ENCODE measurements around the gene PHAF1.
A peak's percentile ranks its signal among the peaks of the same experiment; 100 is the strongest.

The PHAF1 gene

DNA sequence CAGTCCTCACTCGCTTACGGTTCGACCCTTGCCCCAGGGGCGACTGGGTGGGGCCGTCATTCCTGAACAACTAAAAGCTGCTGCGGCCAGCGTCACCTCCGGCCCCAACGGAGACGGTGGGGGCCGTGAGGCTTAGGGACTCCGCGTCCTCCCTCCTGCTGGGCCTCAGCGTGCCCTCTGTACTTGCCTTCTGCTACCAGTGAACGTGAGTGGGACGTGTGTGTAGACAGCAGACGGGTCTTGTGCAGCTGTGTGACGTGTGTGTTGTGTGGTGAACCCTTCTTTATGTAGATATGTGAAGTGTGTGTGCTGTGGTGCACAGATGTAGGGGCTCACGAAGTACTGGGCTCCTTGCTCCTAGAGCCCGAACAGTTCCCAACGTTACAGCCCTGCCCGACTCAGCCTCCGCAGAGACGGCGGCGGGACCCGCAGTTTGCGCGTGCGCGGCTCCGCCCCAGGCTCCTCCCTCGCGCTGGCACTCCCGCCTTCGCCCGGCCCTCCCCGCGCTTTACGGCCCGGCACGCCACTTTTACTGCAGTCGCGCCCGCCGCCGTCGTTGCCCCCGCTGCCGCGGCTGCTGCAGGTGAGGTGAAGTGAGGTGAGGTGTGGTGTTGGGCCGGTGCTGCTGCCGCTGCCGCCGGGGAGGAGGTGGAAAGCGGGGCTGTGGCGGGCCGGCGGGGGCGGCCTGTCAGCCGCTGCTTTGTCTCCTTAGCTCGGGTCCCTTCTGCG is at the start of gene PHAF1:
Gene PHAF1 (plus strand): TSS at position 535 of the 729 bp plus-strand sequence. CDS start 235 bp downstream, outside the sequence.
- DNase-seq (ENCODE audit: low read depth, low spot score): peak; percentile 65

DNA sequence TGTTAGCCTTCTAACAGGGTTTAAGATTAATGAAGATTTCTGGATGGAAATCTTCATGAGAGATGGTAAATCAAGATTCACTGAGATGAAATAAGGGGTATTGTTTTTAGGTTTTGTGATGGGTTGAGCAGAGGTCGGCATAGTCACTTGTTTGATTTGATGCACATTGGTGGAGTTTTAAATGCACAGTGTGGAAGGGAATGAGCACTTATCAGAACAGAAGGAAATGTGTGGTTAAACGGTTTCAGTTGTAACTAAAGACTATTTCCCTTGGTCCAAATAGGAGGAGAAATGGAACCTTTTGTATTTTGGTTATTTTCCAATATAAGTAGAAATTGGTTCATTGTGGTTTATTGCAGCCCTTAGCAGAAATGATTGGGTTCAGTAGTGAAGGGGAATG is 46.7 kb upstream of the PHAF1 start:
- DNase-seq (ENCODE audit: low read depth, low spot score): no peak

DNA sequence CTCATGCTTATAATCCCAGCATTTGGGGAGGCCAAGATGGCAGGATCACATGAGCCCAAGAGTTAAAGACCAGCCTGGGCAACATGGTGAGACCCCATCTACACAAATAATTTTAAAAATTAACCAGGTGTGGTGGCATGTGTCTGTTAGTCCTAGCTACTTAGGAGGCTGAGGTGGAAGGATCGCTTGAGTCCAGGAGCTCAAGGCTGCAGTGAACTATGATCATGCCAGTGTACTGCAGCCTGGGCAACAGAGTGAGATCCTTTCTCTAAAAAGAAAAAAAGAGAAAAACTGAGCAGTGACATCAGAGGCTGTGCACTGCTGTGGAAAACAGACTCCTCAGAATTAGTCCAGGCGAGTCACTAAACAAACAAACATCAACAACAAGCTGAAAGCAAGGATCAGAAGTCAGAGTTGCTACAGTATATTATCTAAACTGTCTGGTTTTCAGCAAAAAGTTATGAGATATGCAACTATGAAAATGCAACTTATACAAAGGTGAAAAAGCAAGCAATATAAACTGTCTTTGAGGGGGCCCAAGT is 41.5 kb upstream of the PHAF1 start:
- no peak for DNase-seq (ENCODE audit: low read depth, low spot score)

DNA sequence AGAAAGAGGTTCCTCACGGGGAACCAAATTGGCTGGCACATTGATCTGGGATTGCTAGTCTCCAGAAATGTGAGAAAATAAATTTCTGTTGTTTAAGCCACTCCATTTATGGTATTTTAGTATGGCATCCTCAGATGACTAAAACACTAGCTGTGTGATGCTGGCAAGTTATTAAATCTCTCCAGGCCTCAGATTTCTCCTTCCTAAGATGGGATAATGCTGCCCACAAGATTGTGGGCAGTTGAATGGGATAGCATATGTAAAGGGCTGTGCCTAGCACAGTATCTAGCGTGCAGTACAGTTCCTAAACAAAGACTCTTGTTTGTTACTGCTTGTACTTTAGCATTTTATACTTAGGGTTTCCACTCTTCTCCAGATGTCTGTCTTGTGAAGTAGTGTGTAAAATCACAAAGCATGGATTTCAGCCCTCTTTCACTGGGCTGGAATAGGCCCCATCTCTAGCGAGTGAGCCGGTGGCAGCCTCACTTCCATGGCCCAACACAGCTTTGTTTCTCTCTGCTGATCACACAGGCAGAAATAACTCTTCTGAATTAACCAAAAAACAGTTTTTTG is 38.2 kb upstream of the PHAF1 start:
- no peak for DNase-seq (ENCODE audit: low read depth, low spot score)

DNA sequence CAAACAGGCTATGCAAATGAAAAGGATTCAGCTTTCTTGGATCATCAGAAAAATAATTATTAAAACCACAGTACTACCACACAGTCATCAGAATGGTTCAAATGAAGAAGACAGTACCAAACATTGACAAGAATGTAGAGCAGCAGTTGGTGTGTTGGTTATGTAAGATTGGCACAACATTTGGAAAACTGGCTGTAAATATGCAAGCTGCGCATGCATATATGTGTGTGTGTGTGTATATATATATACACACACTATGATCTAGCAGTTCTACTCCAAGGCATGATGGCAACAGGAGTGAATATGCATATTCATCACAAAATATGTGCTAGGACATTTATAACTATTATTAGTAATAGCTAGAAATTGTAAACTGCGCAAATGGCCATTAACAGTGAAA is 34.4 kb upstream of the PHAF1 start:
- no peak for DNase-seq (ENCODE audit: low read depth, low spot score)

DNA sequence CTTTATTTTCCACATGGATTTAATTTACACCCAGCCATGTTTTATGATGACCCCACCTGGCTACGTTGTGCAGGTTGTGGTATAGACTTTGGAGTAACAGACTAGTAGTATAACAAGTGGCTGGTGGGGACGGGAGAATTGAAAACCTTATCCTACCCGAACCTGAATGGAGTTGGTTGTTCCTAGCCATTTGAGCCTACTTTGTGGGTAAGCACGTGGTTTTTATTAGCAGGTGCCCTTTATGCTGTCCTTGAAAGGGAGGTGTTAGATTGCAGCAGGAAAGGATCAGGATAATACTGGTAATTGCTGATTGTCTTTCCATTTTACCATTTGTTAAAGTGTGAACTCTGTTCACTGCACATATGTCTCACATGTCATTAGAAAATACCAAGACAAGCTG is 31.9 kb upstream of the PHAF1 start:
- no peak for DNase-seq (ENCODE audit: low read depth, low spot score)

DNA sequence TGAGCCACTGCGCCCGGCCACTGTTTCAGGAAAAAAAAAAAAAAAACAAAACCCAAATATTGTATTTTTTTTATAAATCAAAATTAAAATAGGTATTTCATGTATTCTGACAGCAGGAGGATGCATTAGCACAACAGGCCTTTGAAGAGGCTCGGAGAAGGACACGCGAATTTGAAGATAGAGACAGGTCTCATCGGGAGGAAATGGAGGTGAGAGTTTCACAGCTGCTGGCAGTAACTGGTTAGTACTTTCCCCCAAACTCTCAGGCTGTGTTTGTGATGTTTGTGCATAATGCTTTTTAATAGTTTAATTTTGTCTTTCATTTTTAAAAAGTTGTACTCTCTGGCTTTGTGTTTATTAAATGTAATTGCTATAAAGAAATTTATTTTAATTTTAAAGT is 27.6 kb upstream of the PHAF1 start:
- DNase-seq (ENCODE audit: low read depth, low spot score): no peak

DNA sequence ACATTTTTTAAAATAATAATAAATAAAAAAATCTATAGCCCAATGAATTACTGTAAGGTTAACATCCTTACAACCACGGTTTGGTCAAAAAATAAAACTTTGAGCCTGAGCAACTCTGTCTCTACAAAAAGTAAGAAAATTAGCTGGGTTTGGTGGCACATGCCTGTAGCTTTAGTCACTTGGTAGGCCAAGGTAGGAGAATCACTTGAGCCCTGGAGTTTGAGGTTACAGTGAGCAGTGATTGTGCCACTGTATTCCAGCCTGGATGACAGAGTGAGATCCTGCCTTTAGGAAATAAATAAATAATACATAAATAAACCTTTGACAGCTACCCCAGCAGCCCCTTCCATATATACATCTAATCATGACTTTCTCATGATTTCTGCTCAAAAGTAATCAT is 26.9 kb upstream of the PHAF1 start:
- DNase-seq (ENCODE audit: low read depth, low spot score): no peak

DNA sequence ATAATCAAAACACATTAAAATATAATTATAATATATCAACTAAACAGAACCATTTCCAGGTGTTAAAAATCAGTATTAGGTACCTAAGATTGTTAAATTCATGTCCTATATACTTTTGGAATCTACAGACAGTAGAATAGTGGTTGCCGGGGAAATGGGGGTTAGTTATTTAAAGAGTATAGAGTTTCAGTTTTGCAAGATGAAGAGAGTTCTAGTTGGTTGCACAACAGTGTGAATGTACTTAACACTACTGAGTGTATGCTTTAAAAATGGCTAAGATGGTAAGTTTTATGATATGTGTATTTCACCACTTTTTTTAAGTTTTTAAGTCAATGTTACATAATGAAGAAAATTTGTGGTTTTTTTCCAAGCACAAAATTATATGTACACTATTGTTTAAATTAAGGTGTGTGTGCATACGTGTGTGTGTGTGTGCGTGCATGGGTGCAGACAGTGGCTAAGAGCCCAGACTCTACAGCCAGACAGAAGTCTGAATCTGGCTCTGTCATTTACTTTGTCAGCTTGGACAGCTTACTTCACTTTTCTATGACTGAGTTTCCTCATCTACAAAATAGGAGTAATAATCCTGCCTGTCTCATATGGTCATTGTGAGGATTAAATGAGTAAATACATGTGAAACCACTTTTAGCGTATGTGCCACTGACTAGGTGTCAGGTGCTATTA is 25.3 kb upstream of the PHAF1 start:
- no peak for DNase-seq (ENCODE audit: low read depth, low spot score)

DNA sequence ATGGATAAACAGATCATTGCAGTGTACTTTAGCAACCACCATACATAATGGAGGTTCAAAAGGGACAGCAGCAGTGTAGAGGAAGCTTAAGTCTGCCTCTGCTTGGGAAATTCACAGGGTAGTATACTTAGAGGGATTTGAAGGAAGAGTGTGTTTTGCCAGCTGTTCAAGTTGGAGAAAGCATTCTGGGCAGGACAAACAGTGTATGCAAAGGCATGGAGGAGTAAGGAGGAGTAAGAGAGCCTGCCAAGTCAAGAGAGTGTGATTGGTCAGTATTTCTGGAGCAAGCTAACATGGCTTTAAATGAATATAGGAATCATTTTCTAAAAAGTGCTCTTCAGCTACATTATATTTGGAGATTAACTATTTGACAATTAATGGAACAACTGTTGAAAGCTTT is 22.9 kb upstream of the PHAF1 start:
- no peak for DNase-seq (ENCODE audit: low read depth, low spot score)

DNA sequence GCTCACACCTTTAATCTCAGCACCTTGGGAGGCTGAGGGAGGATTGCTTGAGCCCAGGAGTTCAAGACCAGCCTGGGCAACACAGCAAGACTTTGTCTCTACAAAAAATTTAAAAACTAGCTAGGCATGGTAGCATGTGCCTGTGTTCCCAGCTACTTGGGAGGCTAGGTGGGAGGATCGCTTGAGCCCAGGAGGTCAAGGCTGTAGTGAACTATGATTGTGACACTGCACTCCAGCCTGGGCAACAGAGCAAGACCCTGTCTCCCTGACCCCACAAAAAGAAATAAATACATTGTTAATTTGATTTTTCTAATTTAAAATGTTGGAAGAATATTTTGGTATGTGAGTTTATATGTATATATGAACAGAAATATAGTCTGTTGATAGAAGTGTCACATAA is 22.4 kb upstream of the PHAF1 start:
- DNase-seq (ENCODE audit: low read depth, low spot score): no peak

DNA sequence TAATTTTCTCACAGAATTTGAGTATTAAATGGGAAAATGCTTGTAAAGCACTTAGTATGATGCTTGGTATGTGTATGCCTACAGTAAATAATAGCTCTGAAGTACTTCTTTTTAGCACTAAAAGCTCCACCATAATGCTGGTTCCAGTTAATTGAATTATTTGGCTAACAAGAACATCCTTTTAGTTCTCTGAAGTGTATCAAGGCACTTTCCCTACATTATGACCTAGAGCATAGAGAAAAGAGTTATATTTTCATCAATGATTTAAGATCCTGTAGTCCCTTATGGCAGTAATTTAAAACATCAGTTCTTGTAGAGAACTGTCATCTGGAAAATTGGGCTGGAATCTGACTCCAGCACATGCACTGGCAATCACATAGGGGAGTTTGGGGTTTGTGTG is 21.9 kb upstream of the PHAF1 start:
- DNase-seq (ENCODE audit: low read depth, low spot score): no peak

DNA sequence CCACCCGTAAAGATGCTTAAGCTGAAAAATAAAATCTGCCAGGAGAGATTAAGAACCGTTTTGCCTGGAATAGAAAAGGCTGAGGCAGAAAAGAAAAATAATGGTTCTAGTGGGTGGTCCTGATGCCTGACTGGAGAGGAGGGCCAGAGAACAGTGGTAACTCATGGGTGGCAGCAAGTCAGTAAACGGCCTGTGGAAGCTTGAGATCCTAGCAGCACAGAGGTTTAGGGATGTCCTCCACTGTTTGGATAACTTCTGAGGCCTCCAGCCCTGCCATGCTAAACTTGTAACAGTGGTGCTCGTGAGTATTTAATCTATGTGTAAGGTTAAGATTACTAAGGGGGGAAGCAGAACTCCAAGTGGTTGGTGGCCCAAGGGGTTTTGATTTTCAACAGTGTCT is 21.2 kb upstream of the PHAF1 start:
- no peak for DNase-seq (ENCODE audit: low read depth, low spot score)

DNA sequence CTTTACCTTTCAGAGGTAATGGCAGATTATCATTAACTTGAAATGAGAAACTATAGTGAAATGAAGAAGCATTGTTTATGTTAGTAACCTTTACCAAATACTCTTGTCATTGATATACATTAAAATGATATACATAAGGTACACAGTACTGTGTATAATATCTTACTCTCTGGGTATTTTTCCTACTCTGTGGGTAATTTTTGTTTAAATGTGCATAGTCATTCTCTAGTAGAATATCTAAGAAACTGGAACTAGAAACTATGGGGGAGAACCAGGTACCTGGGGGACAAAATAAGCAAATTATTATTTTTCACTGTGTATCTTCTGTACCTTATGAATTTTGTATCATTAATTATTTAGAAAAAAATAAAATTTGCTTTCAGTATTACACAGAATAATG is 20.6 kb upstream of the PHAF1 start:
- DNase-seq (ENCODE audit: low read depth, low spot score): no peak

DNA sequence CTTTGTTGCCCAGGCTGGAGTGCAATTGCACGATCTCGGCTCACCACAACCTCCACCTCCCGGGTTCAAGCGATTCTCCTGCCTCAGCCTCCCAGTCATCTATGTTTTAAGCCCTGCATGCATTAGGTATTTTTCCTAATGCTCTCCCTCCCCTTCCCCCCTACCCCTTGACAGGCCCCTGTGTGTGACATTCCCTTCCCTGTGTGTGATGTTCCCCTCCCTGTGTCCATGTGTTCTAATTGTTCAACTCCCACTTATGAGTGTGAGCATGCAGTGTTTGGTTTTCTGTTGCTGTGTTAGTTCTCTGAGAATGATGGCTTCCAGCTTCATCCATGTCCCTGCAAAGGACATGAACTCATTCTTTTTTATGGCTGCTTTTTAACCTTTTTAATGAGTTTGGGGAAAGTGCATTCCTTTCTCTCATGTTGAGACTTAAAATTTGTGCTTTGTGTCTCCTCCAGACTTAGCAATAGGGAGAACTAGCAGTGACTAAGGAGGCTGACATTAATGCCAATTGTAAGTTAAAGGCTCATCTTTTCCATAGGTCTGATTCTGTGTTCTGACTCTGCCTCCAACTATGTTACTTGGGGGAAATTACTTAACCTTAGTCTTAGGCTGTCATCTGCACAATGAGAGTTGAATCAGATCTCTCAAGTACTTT is 17.7 kb upstream of the PHAF1 start:
- DNase-seq (ENCODE audit: low read depth, low spot score): no peak

DNA sequence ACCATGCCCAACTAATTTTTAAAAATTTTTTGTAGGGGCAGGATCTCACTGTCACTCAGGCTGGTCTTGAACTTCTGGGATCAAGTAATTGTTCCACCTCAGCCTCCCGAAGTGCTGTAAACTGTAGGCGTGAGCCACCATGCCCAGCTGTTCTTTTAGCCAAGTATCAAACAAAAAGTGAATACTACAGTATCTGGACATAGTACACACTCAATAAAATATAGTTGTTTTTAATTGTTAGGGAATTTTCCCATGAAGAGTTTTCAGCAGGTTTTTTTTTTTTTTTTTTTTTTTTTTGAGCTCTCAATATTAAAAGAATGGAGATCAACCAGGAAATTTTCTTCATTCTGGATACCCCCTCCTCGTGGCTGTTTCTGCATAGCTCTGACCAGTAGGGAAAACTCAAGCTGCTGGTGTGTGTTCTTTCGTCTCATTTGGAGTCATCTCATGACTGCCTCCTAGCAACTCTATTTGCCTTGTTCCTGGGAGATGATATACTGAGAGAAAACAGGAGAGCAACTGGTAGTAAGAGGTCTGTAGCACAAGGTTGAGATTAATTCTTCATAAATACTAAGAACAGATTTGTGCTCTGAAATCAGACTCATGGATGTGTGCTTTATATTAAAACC is 16.5 kb upstream of the PHAF1 start:
- no peak for DNase-seq (ENCODE audit: low read depth, low spot score)

DNA sequence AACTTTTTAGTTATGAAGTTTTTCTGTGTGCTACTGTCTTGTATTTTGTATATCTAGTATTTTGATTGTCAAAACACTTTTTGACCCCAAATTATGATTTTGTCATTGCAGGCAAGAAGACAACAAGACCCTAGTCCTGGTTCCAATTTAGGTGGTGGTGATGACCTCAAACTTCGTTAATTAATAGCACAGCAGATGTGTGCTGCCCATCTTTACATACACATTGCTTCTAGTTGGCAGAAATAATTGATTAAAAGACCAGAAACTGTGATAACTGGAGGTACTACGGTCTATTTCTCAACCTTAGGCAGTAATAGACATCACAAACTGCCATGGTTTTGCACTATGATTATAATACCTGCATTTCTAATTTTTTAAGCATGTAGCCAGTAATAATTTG is 11.1 kb upstream of the PHAF1 start:
- DNase-seq (ENCODE audit: low read depth, low spot score): no peak

DNA sequence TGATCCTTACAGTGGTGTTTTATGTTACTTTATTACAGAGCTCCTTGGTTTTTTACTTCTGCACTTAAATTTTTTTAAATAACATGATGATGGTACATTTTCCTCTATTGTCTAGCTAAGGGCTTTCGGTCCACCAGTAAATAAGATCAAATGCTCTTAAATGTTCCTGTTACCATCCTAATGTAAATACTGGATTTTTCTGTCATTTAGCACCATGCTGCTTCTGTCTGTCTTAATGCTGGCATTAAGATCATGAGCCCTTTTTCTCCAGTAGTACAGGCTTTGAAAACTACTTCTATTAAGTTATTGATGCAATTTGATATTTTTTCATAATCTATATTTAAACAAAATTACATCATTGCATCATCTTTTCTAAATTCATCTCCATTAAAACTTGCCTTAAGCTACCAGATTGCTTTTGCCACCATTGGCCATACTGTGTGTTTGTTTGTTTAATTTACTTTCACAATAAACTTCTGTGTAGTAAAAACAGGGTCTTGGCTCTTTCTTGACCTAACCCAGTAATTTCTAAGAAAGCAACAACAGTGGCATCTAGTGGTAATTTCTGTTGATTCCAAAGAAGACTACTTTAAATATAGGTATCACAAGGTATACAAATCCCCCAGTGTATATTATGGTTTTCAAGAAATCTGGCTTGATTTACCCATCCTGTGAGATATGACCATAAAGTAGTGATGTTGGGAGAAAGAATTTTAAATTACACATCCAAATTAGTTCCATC is 9.0 kb upstream of the PHAF1 start:
- DNase-seq (ENCODE audit: low read depth, low spot score): no peak

DNA sequence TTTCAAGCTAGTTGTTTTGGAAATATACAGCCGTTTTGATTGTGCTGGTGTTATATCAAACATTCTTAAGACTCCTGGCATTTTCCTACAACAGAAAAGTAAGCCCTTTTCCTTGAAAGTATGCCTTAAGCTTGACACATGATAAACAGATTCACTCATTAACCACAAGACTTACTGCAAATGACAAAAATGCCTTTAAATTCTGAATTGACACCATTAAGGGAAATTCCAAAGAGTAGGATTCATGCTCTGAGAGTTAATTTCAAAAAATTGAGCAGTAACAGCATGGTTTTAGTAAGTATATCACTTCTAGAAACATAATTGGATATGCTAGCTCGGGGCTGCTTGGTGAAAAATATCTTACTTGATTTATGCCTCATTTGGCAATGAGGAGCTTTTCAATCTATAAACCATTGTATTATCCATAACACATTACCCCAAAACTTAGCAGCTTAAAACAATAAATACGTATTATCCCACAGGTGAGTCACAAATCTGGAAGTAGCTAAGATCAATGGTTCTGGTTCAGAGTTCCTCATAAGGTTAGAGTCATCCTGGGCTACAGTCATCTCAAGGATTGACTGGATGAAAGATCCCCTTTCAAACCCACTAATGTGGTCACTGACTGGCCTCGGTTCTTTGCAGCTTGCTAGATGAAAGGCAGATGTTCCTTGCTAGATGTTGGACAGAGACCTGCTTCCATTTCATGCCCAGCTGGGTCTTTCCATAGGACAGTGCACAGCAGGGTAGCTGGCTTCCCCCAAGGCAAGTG is 8.2 kb upstream of the PHAF1 start:
- no peak for DNase-seq (ENCODE audit: low read depth, low spot score)

DNA sequence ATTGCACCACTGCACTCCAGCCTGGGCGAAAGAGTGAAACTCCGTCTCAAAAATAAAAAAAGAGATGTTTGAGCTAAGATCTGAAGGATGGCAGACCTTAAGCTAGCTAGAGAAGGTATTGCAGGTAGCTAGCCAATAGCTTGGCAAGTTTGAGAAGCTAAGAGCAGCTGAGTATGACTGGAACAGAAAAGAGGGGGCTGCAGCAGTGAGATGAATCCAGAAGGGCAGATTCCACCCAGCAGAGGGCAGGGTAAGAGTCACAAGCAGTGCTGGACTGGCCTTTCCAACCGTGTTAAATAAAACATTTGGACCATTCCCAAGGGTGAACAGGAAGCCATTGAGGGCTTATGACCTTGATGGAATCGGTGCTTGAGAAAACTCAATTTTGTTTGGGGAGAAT is 5.7 kb upstream of the PHAF1 start:
- no peak for DNase-seq (ENCODE audit: low read depth, low spot score)
